ENCODE results near the gene CELF1.

CELF1 gene

DNA sequence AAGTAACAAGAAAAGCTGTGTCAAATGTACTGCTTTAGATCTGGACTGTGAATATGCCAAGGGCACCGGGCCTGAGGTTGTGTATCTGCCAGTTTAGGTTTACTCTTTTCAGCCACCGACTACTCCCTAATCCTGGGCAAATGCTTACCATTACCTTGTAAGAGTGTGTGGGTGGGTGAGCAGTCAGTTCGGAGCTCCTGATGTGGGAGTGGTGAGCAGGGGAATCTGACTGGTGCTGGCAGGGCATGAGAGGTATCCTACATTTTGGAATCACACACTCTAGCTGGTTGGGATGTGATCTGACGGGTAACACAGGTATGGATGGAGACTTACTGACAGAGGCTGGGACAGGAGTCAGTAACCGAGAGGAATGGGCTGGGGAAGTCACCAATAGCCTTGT, 30.9 kb upstream of the CELF1 start:
- Histone ChIP-seq H3K4me2 (ENCODE audit: low read length) (no peak overlapping the region), H3K4me1 (ENCODE audit: insufficient read depth, low read length, severe bottlenecking) (peaks cover 13% of the 10 kb centered on the region), H2AFZ (ENCODE audit: low read length) (no peak overlapping the region), H4K20me1 (ENCODE audit: insufficient read depth, low read length) (no peaks in the 10 kb centered on the region), H3K4me3 (ENCODE audit: low read depth, low read length, poor library complexity, severe bottlenecking) (no peak overlapping the region), H3K36me3 (ENCODE audit: insufficient read depth, low read length) (peaks cover 53% of the 10 kb centered on the region), H3K27me3 (ENCODE audit: insufficient read depth, low read length) (no peaks in the 10 kb centered on the region), H3K27ac (ENCODE audit: low read depth, low read length, poor library complexity, severe bottlenecking) (no peak overlapping the region), H3K9me3 (ENCODE audit: low read length) (no peaks in the 10 kb centered on the region), H3K9me2 (ENCODE audit: low read depth, low read length) (no peaks in the 10 kb centered on the region), H3F3A (ENCODE audit: insufficient read depth, low read length) (0 out of 2 replicates have a peak, but pooled peaks cover 4% of the 10 kb centered on the region), H3K79me2 (ENCODE audit: insufficient read depth, low read length) (peaks cover 16% of the 10 kb centered on the region), H3K9ac (ENCODE audit: low read length) (no peak overlapping the region)
- TF ChIP-seq EZH2 (IDR thresholded peaks at IDR 0.05; ENCODE audit: borderline replicate concordance, low read length) = no peak
- TF ChIP-seq, protein P1, sequence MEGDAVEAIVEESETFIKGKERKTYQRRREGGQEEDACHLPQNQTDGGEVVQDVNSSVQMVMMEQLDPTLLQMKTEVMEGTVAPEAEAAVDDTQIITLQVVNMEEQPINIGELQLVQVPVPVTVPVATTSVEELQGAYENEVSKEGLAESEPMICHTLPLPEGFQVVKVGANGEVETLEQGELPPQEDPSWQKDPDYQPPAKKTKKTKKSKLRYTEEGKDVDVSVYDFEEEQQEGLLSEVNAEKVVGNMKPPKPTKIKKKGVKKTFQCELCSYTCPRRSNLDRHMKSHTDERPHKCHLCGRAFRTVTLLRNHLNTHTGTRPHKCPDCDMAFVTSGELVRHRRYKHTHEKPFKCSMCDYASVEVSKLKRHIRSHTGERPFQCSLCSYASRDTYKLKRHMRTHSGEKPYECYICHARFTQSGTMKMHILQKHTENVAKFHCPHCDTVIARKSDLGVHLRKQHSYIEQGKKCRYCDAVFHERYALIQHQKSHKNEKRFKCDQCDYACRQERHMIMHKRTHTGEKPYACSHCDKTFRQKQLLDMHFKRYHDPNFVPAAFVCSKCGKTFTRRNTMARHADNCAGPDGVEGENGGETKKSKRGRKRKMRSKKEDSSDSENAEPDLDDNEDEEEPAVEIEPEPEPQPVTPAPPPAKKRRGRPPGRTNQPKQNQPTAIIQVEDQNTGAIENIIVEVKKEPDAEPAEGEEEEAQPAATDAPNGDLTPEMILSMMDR (IDR thresholded peaks at IDR 0.05; ENCODE audit: low read length) = no peak

DNA sequence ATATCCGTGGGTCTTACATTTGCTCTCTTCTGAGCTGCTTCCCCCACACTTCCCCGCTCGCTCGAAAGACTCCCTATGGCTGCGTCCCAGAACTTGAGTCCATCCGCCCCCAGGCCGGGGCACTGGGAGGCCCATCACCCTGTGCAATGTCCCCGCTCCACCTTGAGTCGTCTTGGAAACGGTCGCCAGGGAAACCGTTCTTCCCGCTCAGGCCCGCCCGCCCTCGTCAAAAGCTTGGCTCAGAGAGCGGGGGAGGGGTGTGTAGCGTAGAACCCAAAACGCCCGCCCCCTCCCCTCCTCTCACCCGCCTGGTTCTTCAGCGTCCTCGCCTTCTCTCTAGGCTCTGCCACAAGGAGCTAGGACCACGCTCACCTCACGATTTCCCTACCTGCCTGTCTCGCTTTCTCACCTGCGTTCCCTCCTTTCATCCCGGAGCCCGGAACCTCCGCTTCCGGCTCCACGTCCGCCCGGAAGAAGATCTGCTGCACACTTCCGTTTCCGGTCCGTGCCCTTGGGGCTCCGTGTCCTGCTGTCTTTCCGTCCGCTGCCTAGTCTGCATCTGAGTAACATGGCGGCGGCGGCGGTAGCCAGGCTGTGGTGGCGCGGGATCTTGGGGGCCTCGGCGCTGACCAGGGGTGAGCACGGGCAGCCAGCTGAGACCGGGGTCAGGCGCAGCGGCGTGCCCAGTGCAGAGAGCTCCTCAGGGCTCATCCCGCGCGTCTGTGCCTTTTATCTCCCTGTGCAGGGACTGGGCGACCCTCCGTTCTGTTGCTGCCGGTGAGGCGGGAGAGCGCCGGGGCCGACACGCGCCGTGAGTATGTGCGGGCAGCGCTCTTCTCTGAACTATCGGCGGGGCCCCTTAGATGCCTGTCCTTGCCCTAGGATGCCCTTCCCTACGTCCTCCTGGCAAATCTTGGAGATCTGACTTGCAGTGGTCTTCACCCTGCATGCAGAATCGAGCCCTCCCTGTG, 25.9 kb upstream of the CELF1 start, which contains the start of the genes KBTBD4 and NDUFS3:
TSS of gene KBTBD4 (minus strand) at position 447 of the 971 bp plus-strand sequence. CDS start at position 428, 19 bp downstream.
TSS of gene NDUFS3 (plus strand) at position 551 of the 971 bp plus-strand sequence. CDS start at position 569, 18 bp downstream.
- Histone ChIP-seq H3K9me2 (ENCODE audit: low read depth, low read length) (no peaks in the 10 kb centered on the region), H3F3A (ENCODE audit: insufficient read depth, low read length) (0 out of 2 replicates have a peak, but pooled peaks cover under 1% of the 10 kb centered on the region), H3K79me2 (ENCODE audit: insufficient read depth, low read length) (peaks cover 16% of the 10 kb centered on the region), H3K4me3 (ENCODE audit: low read depth, low read length, poor library complexity, severe bottlenecking) (peak within 1 kb of the TSS; percentile 97), H3K27me3 (ENCODE audit: insufficient read depth, low read length) (no peaks in the 10 kb centered on the region), H3K27ac (ENCODE audit: low read depth, low read length, poor library complexity, severe bottlenecking) (peak within 1 kb of the TSS; percentile 32), H3K36me3 (ENCODE audit: insufficient read depth, low read length) (peaks cover 63% of the 10 kb centered on the region), H3K4me1 (ENCODE audit: insufficient read depth, low read length, severe bottlenecking) (peaks cover 29% of the 10 kb centered on the region), H3K9ac (ENCODE audit: low read length) (peak within 1 kb of the TSS; percentile 99), H4K20me1 (ENCODE audit: insufficient read depth, low read length) (no peaks in the 10 kb centered on the region), H3K4me2 (ENCODE audit: low read length) (peak within 1 kb of the TSS; percentile 100), H2AFZ (ENCODE audit: low read length) (no peak within 1 kb of the TSS), H3K9me3 (ENCODE audit: low read length) (no peaks in the 10 kb centered on the region)
- TF ChIP-seq, protein P1 (IDR thresholded peaks at IDR 0.05; ENCODE audit: low read length) = no peak
- TF ChIP-seq EZH2 (IDR thresholded peaks at IDR 0.05; ENCODE audit: borderline replicate concordance, low read length) = no peak

DNA sequence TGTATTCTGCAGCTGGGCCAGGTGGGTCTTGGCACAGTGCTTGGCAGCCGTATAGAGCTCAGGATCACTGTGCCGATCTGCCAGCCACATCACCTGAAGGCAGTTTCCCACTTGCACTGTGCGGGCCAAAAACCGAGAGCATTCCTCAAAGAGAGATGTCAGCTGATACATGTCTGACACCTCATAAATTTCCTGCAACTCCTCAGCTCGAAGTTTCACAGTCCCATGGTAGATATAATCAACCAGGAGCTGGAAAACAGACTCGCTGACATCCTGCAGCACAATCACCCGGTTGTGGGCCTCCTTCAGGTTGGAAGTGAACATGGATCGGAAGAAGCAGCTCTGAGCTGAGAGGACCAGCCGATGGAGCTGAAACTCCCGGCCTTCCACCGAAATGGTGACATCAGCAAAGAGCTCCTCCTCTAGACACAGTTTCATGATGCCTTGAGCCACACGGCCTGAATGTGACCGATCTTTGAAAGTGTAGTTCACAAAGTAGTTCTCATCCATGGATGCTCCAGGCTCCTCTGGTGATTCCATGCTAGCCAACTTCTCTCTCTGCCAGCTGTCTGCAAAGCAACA, 24.6 kb upstream of the CELF1 start:
- no peaks in the 10 kb centered on the region for H3K9me3 ChIP-seq (ENCODE audit: low read length)
- H3K9ac ChIP-seq (ENCODE audit: low read length) = peak overlapping the region; percentile 99; the same call in 1 of the 2 replicates

More for the DNA sequence above, 24.6 kb upstream of the CELF1 start:
- no peaks in the 10 kb centered on the region for H3K9me2 ChIP-seq (ENCODE audit: low read depth, low read length)
- no peaks in the 10 kb centered on the region for H3K27me3 ChIP-seq (ENCODE audit: insufficient read depth, low read length)
- H3F3A ChIP-seq (ENCODE audit: insufficient read depth, low read length) = no peaks in the 10 kb centered on the region
- peak overlapping the region; percentile 97 for H3K4me3 ChIP-seq (ENCODE audit: low read depth, low read length, poor library complexity, severe bottlenecking)
- H3K79me2 ChIP-seq (ENCODE audit: insufficient read depth, low read length) = peaks cover 16% of the 10 kb centered on the region
- H4K20me1 ChIP-seq (ENCODE audit: insufficient read depth, low read length) = no peaks in the 10 kb centered on the region
- H3K36me3 ChIP-seq (ENCODE audit: insufficient read depth, low read length) = peaks cover 63% of the 10 kb centered on the region
- TF ChIP-seq, protein P1 (IDR thresholded peaks at IDR 0.05; ENCODE audit: low read length) = no peak
- TF ChIP-seq EZH2 (IDR thresholded peaks at IDR 0.05; ENCODE audit: borderline replicate concordance, low read length) = no peak
- peak overlapping the region; percentile 100 for H3K4me2 ChIP-seq (ENCODE audit: low read length)
- H2AFZ ChIP-seq (ENCODE audit: low read length) = no peak overlapping the region
- H3K27ac ChIP-seq (ENCODE audit: low read depth, low read length, poor library complexity, severe bottlenecking) = no peak overlapping the region
- peaks cover 29% of the 10 kb centered on the region for H3K4me1 ChIP-seq (ENCODE audit: insufficient read depth, low read length, severe bottlenecking)
